ENCODE data around the gene ZFYVE16. TPM values are rescaled to one million over a fixed set of nuclear protein-coding genes. Genes with fewer than 3 reads are reported as not detected.

The ZFYVE16 gene
- total RNA-seq, 1 donor from 2014 or later = 27.3 TPM

DNA sequence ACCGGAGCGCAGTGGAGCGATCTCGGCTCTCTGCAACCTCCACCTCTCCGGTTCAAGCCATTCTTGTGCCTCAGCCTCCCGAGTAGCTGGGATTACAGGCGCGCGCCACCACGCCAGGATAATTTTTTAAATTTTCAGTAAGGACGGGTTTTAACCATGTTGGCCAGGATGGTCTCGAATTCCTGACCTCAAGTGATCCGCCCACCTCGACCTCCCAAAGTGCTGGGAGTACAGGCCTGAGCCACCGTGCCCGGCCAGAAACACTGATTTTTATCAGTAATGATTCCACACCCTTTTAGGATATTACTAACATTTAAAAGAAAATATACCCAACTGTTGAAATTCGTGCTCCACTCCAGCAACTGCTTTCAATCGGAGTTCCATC, 79.6 kb downstream of the ZFYVE16 start:
- DNase-seq (ENCODE audit: low read depth) = no peak

DNA sequence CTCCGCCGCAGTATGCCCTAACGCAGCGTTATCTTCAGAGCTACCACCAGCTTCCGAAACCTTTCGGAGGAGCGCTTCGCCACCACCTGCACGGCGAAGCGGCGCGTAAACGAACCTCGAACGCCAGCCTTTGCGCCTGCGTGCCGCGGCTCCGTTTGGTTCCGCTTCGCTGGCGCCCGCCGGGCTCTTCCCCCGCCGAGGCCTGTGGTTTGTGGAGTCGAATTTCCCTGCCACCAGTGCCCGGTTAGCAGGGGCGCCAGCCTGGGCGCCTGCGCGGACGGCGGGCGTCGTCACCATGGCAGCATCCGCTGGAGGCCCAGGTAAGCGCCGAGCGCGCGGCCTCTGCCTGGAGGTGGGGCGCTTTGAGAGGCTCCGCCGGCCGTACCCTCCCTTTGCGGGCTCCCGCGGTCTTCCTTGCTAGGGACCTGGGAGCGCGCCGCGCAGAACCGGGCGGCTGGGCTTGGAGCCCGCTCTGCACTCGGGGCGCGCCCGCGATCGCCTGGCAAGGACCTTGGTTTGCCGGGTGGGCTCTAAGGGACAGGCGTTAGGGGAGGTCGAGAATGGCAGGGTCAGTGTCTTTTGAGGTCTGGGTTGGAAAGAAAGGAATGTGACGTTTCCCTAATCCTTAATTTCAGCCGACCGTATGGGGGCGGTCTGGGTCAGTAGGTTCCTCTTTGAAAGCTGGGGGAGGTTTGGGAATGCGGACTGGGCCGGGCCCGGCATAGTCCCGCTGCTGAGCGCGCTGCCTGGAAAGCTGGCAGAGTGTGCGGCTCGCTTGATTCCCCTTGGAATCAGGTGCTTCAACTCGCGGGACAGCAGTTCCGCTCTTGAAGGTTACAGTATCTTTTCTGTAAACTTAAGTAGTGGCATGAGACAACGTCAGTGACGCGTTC, 80.2 kb downstream of the ZFYVE16 start, which contains the start of gene FAM151B:
FAM151B (plus strand) TSS at position 272 of the 893 bp plus-strand sequence; CDS start at position 296, 24 bp downstream.
- DNase-seq (ENCODE audit: low read depth) = peak; percentile 93

DNA sequence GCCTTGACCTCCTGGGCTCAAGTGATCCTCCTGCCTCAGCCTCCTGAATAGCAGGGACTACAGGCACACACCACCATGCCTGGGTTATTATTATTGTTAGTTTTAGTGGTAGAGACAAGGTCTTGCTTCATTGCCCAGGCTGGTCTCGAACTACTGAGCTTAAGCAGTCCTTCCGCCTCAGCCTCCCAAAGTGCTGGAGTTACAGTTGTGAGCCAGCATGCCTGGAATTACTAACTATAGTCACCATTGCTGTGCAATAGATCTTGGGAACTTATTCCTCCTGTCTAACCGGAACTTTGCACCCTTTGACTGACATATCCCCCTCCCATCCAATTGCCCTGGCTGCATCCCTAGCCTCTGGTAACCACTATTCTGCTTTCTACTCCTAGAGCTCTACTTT, 83.4 kb downstream of the ZFYVE16 start:
- no peak for DNase-seq (ENCODE audit: low read depth)

DNA sequence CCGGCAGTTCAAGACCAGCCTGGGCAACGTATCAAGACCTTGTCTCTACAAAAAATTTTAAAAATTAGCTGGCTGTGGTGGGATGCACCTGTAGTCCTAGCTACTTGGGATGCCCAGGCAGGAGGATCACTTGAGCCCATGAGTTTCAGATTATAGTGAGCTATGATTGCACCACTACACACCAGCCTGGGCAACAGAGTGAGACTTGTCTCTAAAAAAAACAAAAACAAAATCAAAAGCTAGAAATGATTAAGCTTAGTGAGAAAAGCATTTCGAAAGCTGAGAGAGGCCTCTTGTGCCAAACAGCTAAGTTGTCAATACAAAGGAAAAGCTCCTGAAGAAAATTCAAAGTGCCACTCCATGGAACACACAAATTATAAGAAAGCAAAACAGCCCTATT, 84.9 kb downstream of the ZFYVE16 start:
- DNase-seq (ENCODE audit: low read depth) = no peak

DNA sequence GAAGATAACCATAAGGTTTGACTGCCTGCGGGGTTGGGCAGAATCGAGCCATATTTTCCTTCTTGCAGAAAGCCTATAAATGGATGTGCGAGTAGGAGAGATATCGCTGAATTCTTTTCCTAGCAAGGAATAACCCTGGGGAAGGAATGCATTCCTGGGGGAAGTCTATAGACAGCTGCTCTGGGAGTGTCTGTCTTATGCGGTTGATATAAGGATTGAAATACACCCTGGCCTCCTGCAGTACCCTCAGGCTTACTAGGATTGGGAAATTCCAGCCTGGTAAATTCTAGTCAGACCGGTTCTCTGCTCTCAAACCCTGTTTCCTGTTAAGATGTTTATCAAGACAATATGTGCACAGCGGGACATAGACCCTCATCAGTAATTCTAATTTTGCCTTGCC, 85.6 kb downstream of the ZFYVE16 start:
- DNase-seq (ENCODE audit: low read depth) = peak; percentile 74

DNA sequence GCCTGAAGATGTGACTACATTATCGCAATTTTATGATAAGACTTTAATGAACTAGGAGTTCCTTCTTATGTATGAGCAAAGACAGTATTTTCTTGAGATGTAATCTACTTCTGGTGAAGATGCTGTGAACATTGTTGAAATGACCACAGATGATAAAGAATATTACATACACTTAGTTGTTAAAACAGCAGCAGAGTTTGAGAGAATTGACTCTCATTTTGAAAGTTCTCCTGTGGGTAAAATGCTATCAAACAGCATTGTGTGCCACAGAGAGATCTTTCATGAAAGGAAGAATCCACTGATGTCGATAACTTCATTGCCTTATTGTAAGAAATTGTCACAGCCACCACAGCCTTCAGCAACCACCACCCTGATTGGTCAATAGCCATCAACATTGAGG, 88.0 kb downstream of the ZFYVE16 start:
- DNase-seq (ENCODE audit: low read depth) = no peak

DNA sequence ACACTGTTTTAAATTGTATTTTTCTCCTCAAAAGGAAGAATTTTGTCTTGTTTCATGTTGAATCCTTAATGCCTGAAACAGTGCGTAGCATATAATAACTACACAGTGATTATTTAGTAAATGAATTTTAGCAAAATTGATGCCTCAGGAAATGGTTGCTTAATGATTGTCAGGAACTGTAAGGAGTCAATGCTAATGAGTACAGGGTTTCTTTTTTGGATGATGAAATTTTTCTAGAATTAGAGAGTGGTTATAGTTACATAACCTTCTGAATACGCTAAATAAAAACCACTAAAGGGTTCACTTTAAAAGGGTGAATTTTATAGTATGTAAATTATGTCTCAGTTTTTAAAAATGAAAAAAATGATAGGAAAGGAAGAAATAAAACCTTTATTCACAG, 94.9 kb downstream of the ZFYVE16 start:
- DNase-seq (ENCODE audit: low read depth) = no peak

DNA sequence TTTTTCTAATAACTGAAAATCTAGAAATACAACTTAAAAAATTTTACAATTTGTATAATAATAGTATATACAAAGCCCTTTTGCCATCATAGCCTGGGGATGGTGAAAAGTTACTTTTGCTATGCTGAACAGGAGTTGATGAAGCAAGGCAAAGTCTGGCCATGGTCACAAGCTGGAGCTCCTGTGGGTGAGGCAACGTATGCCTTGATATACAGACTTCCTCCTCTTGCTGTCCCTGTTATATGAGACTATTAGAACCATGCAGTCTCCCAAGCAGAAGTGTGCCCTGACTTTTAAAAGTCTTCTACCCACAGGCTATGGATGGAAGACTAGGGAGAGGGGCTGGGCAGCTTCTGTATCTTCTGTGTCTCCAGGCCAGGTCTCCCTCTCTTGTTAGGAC, 95.8 kb downstream of the ZFYVE16 start:
- DNase-seq (ENCODE audit: low read depth) = no peak

DNA sequence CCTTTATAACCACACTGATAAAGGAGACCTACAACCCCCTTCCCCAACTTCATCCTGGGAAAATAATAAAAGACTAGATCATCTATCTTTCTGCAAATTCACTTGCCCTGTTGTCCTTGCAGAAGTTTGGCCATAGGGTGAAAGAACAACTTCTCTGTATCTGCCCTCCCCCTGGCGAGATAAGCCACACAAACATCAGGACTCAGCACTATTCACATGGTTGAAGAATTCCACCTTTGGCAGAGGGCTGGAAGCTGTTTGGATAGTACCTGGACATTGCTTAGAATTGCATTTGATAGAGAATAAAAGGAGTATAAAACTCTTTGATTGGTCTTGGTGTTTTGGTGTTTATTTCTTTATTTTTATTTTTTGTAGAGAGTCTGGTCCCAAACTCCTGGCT, 97.0 kb downstream of the ZFYVE16 start:
- DNase-seq (ENCODE audit: low read depth) = no peak

DNA sequence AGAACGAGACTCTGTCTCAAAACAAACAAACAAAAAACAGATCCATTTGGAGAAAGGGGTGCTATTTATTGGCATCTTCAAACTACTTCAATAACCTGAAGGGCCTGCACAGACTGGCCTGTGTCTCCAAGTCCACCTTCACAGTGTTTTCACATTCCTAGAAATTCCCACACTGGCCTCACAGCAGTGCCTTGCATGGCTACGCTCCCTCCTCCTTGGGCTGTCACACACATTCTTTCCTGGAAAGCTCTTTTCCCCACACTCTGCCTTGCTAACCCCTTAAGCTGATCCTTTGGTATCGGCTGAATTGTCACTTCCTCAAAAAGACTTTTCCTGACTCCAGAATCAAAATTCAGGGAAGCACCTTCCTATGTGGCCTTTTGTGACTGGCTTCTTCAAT, 99.8 kb downstream of the ZFYVE16 start:
- no peak for DNase-seq (ENCODE audit: low read depth)

DNA sequence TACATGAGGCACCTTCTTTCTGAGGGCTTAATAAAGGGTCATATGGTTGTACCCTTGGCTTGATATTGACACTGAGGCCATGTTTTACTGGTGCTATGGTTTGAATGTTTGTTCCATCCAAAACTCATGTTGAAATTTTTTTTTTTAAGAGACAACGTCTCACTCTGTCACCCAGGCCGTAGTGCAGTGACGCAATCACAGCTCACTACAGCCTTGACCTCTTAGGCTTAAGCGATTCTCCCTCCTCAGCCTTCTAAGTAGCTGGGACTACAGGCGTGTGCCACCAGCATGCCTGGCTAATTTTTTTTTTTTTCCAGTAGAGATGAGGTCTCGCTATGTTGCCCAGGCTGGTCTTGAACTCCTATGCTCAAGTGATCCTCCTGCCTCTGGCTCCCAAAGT, 101.0 kb downstream of the ZFYVE16 start:
- no peak for DNase-seq (ENCODE audit: low read depth)

DNA sequence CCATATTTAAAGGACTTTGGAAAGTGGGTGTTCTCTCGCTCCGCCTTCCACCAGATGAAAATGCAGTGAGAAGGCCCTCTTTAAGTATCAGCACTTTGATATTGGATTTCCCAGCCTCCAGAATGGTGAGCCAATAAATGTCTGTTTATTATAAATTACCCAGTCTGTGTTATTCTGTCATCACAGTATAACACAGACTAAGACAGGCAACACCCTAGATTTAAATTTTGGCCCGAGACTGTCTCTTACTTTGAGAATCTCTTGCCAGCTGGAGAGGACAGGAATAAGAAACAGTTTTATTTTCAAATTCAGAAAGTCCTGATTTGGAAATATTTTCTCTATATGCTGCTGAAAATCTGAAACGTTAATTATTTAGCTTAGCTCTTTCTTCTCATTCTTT, 101.5 kb downstream of the ZFYVE16 start:
- no peak for DNase-seq (ENCODE audit: low read depth)

DNA sequence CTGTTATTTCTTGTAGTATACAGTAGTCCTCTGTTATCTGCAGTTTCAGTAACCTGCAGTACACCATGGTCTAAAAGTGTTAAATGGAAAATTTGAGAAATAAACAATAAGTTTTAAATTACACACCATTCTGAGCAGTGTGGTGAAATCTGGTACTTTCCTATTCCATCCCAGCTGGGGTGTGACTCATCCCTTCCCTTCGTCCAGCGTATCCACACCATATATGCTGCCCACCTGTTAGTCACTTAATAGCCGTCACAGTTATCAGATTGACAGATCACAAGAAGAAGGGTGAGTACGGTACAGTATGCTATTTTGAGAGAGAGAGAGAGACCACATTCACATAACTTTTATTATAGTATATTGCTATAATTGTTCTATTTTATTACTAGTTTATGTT, 109.0 kb downstream of the ZFYVE16 start:
- peak; percentile 91 for DNase-seq (ENCODE audit: low read depth)

Other genes starting within 250 kb of the ZFYVE16 start
- 20.4 and 23.7 TPM in 2 replicates for gene SERINC5, start 152.0 kb upstream of the ZFYVE16 start, total RNA-seq
- not detected in 2 replicates for gene SPZ1, start 88.1 kb upstream of the ZFYVE16 start, total RNA-seq
- gene FAM151B, start 80.0 kb downstream of the ZFYVE16 start, total RNA-seq = 5.6 and 12.0 TPM in 2 replicates
- not detected in 2 replicates for gene ANKRD34B, start 162.2 kb downstream of the ZFYVE16 start, total RNA-seq
- 12.0 and 12.2 TPM in 2 replicates for gene MSH3, start 246.6 kb downstream of the ZFYVE16 start, total RNA-seq
- gene DHFR, start 246.9 kb downstream of the ZFYVE16 start, total RNA-seq = 14.8 and 15.6 TPM in 2 replicates

Measured in myocyte (in vitro differentiated cells).